GM04503 (cell line): ENCODE data around the gene TFPI.
"Not testable (repeated sequence)": the region's sequence is repeated elsewhere in the genome, so short reads cannot be mapped to it uniquely, and the experiment has no call there.

Experiments
- DNase-seq: peaks from one replicate; pipeline ENCODE4 v3.0.0-alpha.2; 2012; ENCODE audit warnings: low read depth

The TFPI gene

GRCh38 chr2:187527262-187527661, 27.0 kb downstream of the TFPI start:
- peak; percentile 34 for DNase-seq

DNA sequence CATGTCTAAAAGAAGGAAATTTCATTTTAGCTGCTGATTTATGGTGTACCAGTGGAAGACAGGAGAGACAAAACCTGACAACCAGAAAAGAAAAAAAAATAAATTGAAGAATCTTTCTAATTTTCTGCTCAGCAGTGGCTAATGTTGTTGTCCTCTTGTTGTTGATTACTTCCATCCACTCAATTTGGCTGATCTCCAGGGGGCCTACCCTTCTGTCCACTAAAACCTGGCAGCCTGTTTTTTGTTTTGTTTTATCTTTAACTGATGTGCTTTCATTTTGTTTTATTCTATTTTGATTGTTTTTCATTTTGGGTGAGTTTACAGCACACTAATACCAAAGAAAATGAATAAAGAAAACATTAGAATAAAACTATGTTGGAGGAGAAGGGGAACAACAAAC, 27.4 kb downstream of the TFPI start:
- DNase-seq = no peak

DNA sequence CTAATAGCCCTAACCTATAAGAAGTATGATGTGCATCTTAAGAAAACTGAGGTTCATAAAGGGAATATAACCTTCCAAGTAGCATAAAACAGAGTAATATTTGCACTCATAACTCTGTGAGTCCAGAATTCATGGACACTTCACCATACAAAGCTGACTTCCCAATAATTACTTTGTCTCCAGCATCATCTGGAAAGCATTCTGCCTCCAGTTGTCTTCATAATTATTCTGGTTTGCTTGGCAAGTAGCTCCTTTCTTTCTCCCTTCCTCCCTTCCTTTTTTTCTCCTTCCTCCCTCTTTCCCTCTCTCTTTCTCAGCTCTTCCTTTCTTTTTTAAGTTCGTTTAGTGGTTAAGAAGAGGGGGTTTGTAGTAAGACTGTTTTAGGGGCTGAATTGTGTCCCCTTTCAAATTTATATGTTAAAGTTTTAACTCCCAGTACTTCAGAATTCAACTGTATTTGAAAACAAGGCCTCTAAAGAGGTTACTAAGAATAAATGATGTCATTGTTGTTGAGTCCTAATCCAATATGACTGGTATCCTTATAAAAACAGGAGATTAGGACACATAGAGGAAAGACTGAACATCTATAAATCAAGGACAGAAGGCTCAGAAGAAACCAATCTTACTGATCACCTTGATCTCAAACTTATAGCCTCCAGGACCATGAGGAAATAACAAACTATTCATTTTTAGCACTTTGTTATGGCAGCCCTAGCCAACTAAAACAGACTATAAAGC, 28.9 kb downstream of the TFPI start:
- no peak for DNase-seq

DNA sequence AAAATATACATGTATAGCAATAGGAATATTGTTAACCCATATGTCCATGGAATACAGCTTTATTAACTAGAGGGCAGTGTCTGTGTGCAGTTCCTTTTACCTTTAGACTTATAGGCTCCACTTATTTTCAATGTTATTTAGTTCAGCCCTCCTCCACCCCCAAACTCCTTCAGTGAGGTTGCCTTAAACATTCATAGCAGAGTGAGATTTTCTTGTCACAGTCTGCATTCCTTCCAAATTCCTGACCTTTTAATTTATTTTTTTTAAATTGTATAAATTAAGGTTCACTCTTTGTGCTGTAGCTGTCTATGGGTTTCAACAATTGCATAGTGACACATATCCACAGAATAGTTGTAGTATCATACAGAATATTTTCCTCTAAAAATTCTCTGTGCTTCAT, 30.9 kb downstream of the TFPI start:
- DNase-seq = no peak

DNA sequence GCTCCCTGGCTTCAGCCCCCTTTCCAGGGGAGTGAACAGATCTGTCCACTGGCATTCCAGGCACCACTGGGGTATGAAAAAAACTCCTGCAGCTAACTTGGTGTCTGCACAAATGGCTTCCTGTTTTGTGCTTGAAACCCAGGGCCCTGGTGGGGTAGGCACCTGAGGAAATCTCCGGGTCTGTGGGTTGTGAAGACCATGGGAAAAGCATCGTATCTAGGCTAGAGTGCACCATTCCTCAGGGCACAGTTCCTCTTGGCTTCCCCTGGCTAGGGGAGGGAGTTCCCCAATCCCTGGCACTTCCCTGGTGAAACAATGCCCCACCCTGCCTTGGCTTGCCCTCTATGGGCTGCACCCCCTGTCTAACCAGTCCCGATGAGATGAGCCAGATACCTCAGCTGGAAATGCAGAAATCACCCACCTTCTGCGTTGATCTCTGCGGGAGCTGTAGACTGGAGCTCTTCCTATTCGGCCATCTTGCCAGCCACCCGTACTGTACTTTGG, 34.1 kb downstream of the TFPI start:
- DNase-seq = no peak

- DNase-seq = no peak
Observed at GRCh38 chr2:187519419-187520120, 34.7 kb downstream of the TFPI start.

DNA sequence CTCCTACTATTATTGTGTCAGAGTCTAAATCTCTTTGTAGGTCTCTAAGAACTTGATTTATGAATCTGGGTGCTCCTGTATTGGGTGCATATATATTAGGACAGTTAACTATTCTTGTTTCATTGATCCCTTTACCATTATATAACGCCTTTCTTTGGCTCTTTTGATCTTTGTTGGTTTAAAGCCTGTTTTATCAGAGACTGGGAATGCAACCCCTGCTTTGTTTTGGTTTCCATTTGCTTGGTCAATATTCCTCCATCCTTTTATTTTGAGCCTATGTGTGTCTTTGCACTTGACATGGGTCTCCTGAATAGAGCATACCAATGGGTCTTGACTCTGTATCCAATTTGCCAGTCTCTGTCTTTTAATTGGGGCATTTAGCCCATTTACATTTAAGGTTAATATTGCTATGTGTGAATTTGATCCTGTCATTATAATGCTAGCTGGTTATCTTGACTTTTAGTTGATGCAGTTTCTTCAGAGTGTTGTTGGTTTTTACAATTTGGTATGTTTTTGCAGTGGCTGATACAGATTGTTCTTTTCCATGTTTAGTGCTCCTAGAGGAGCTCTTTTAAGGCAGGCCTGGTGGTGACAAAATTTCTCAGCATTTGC, 36.4 kb downstream of the TFPI start:
- DNase-seq = not testable (repeated sequence)

- not testable (repeated sequence) for DNase-seq
Observed at GRCh38 chr2:187516630-187517510, 37.4 kb downstream of the TFPI start.

DNA sequence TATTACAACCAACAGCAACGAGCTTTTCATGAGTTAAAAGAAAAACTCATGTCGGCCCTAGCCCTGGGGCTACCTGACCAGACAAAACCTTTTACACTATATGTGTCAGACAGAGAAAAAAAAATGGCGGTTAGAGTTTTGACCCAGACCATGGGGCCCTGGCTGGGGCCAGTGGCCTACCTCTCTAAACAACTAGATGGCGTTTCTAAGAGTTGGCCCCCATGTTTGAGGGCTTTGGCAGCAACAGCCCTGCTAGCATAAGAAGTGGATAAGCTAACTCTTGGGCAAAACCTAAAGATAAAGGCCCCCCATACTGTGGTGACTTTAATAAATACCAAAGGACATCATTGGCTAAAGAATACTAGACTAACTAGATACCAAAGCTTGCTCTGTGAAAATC, 39.3 kb downstream of the TFPI start:
- no peak for DNase-seq

DNA sequence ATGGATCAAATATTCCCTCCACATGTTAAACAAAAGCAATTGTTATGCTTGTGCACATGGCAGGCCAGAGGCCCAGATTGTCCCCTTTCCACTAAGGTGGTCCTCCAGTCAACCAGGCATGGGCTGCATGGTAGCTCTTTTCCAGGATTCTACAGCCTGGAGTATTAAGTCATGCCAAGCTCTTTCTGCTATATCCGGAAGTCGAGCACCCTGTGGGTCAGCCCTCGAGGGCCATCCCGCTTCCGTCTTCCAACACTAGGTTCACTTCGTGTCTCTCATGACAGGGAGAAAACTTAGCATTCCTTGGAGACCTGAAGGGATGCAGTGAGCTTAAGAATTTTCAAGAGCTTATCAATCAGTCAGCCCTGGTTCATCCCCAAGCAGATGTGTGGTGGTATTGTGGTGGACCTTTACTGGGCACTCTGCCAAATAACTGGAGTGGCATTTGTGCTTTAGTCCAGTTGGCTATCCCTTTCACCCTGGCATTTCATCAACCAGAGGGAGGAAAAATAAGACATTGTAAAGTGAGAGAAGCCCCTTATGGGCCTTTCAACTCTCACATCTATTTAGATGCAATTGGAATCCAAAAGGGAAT, 39.9 kb downstream of the TFPI start:
- not testable (repeated sequence) for DNase-seq

- not testable (repeated sequence) for DNase-seq
Observed at GRCh38 chr2:187513460-187514234, 40.6 kb downstream of the TFPI start.

DNA sequence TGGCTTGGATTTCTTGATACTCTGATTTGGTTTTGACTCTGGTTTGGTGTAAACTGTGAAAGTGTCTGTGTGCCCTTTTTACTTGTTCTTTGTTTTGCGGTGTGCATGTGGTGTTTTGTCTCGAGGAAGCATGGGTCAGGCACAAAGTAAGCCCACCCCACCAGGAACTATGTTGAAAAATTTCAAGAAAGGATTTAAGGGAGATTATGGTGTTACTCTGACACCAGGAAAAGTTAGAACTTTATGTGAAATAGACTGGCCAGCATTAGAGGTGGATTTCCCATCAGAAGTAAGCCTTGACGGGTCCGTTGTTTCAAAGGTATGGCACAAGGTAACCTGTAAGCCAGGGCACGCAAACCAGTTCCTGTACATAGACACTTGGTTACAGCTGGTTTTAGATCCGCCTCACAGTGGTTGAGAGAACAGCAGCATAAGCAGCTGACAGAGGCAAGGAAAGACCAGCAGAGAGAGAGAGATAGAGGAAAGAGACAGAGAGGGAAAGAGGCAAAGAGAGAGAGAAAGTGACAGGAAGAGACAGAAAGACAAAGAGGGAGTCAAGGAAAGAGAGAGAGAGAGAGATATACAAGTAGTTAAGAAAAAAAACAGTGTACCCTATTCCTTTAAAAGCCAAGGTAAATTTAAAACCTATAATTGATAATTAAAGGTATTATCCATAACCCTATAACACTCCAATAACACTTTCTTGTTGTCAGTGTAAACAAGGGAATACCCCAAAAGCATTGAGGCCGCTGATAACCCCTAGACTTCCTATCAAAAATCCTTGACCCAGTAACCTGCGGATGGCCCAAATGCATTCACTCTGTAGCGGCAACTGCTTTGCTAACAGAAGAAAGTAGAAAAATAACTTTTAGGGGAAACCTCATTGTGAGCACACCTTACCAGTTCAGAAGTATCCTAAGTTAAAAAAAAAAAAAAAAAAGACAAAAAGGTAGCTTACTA, 42.6 kb downstream of the TFPI start:
- DNase-seq = no peak

DNA sequence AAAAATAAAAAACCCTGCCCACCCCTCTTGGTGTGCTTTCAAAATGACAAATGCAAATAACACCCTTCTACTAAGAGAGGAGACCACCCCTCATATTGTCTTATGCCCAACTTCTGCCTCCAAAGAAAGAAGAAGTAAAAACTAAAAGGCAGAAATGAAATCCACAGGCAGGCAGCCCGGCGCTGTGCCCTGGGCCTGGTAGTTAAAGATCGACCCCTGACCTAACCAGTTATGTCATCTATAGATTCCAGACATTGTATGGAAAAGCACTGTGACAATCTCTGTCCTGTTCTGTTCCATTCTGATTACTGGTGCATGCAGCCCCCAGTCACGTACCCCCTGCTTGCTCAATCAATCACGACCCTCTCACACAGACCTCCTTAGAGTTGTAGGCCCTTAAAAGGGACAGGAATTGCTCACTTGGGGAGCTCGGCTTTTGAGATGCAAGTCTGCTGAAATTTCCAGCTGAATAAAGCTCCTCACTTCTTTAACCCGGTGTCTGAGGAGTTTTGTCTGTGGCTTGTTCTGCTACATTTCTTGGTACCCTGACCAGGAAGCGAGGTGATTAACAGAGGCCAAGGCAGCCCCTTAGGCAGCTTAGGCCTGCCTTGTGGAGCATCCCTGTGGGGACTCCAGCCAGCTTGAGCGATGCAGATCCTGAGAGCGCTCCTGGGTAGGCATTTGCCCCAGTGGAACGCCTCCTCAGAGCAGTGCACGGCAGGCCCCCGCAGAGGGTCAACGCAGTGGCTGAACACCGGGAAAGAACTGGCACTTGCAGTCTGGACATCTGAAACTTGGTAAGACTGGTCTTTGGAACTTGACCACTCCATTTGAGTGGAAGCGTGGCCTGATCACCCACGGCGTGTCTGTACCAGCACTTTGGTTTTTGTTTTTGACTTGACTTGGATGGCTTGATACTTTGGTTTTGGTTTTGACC, 43.5 kb downstream of the TFPI start:
- not testable (repeated sequence) for DNase-seq

GRCh38 chr2:187509667-187510417, 44.4 kb downstream of the TFPI start:
- DNase-seq = no peak

DNA sequence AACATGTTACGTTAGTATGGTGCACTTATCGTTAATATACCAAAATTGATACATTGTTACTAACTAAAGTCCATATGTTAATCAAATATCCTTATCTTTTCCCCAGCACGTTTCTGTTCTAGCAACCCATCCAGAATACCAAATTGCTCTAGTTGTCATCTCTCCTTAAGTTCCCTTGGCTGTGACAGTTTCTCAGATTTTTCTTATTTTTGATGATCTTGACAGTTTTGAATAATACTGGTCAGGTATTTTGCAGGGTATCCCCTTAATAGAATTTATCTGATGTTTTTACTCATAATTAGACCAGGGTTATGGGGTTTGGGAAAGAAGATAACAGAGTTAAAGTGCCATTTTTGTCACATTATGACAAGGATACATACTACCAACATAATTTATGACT, 47.8 kb downstream of the TFPI start:
- no peak for DNase-seq

GRCh38 chr2:187505065-187505672, 49.1 kb downstream of the TFPI start:
- DNase-seq = no peak

DNA sequence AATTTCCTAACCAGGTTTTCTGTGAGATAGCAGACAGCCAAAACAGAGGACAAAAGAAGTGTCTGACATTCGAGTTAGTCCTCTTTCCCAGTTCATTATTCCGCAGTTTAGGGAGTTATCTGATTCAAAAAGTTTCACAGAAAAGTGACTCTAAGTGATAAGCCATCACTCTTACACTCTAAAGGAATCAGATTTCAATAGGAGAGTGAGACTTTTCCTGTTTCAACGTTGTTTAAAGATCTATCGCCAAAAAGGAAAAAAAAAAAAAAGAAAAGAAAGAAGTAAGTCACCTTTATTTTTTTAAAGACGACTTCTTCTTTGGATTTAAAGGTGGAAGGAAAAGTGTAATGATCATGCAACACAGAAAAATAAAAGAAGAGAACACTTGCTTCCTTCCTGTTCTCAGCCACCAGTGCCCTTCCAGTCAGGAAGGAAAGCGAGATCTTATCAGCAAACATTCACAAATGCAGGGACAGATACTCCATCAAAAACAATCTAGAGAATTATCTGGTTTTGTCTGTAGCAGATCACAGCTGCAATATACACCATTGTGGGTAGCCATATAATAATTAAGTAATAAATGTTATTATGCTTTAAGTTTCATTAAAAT, 49.8 kb downstream of the TFPI start:
- no peak for DNase-seq
